ENCODE data around the gene CCDC179.

The CCDC179 gene

DNA sequence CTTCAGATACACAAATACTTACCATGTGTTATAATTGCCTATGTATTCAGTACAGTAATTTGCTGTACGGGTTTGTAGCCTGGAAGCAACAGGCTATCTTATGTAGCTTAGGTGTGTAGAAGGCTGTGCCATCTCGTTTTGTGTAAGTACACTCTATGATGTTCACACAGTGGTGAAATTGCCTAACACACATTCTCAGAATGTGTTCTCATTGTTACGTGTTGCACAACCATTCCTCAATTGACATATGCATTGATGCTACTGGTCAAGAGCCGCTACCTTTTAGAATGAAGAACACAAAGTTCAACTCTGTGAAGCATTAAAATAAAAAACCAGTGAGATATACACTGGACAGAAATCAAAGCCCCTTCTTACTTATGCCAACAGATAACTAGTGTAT is 57.4 kb downstream of the CCDC179 start:
- ChIA-PET POLR2A (ENCODE audit: low non-redundant PET) (no interaction called here), CTCF (no interaction called here)
- TF ChIP-seq, protein P1, sequence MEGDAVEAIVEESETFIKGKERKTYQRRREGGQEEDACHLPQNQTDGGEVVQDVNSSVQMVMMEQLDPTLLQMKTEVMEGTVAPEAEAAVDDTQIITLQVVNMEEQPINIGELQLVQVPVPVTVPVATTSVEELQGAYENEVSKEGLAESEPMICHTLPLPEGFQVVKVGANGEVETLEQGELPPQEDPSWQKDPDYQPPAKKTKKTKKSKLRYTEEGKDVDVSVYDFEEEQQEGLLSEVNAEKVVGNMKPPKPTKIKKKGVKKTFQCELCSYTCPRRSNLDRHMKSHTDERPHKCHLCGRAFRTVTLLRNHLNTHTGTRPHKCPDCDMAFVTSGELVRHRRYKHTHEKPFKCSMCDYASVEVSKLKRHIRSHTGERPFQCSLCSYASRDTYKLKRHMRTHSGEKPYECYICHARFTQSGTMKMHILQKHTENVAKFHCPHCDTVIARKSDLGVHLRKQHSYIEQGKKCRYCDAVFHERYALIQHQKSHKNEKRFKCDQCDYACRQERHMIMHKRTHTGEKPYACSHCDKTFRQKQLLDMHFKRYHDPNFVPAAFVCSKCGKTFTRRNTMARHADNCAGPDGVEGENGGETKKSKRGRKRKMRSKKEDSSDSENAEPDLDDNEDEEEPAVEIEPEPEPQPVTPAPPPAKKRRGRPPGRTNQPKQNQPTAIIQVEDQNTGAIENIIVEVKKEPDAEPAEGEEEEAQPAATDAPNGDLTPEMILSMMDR (conservative IDR thresholded peaks at IDR 0.05; ENCODE audit: low read depth) = no peak
- DNase-seq (ENCODE audit: low spot score) = no peak
- H3K27ac ChIP-seq = no peak overlapping the region

DNA sequence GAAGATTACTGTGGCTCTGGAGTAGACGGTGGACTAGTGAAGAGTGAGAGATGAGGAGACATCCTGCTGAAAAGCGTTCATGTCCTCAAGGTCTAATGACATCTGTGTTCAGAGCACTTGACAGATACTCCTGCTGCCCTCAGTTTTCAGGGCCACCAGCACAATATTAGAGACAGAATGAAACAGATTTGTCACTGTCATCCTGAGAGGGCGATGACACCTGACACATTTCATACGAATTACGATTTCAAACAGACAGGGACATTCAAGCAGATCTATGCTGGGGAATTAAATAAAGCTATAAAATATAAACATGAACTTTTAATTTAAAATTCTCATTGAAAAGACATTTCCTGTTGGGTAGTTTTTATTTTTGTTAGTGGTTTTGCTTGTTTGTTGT is 59.8 kb downstream of the CCDC179 start:
- TF ChIP-seq, protein P1 (conservative IDR thresholded peaks at IDR 0.05; ENCODE audit: low read depth) = no peak
- no peak overlapping the region for H3K27ac ChIP-seq
- ChIA-PET POLR2A (ENCODE audit: low non-redundant PET) (no interaction called here), CTCF (interaction anchor here (1.9 kb wide), 1 partner anchor 13 kb away, joined by 5 read pairs; no protein-coding TSS in a partner anchor)
- DNase-seq (ENCODE audit: low spot score) = no peak

DNA sequence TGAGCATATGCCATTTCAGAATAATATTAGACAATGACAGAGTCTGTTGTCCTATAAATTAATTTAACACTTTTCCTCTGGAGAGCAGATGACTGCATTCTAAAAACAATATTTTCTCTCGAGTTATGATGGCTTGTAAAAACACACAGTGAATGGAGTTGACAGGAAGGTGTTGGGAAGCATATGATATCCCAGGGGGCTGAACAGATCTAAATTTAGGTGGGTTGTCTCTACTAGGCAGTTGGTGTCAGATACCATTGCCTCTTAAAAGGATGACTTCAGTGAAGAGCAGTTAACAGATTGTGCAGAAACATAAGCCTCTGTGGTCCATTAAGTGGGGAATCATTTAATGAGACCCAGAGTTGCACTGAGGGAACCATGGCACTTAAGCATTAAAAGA is 61.4 kb downstream of the CCDC179 start:
- H3K27ac ChIP-seq = no peak overlapping the region
- TF ChIP-seq, protein P1 (conservative IDR thresholded peaks at IDR 0.05; ENCODE audit: low read depth) = no peak
- no peak for DNase-seq (ENCODE audit: low spot score)
- CTCF ChIA-PET = no interaction called here
- POLR2A ChIA-PET (ENCODE audit: low non-redundant PET) = no interaction called here

DNA sequence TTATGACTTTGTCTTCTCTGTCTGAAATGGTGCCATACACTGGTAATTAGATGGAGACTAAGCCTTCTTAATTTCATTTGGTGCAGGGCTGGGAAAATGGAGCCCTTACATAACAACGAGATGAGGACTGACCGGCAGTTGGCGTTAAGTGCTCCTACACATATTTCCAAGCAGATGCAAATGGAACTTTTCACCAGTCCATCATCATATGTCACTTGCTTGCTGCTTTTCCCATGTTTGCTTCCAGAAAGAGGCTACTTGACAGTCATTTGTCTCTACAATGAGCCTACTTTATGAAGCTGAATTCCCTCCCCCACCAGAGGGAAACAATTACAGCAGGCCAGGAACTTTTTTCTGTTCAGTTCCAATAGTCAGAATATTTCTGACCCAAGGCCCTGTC is 63.2 kb downstream of the CCDC179 start:
- ChIA-PET CTCF (interaction anchor here (0.9 kb wide), 1 partner anchor 135 kb away, joined by 3 read pairs; no protein-coding TSS in a partner anchor), POLR2A (ENCODE audit: low non-redundant PET) (no interaction called here)
- no peak for DNase-seq (ENCODE audit: low spot score)
- H3K27ac ChIP-seq = no peak overlapping the region
- TF ChIP-seq, protein P1 (conservative IDR thresholded peaks at IDR 0.05; ENCODE audit: low read depth) = no peak
